Inflammatory macrophage (primary cell): ENCODE results near the gene C18orf63.
"Not testable (repeated sequence)": the region's sequence is repeated elsewhere in the genome, so short reads cannot be mapped to it uniquely, and the experiment has no call there.

ENCODE experiments used
- DNase-seq, 2 donors: peaks; one replicate each; pipeline ENCODE4 v3.0.0-alpha.2; 2020 to 2022
- total RNA-seq, 18 experiments: gene quantifications; one replicate each; lab custom pipeline; 2026; ENCODE audit warnings: mixed read lengths in 6 of 18, inconsistent platforms in 2 of 18; lab: John Stamatoyannopoulos, UW

Gene C18orf63
- 0 to 0.13 (median 0) reads per million in 18 experiments for total RNA-seq

DNA sequence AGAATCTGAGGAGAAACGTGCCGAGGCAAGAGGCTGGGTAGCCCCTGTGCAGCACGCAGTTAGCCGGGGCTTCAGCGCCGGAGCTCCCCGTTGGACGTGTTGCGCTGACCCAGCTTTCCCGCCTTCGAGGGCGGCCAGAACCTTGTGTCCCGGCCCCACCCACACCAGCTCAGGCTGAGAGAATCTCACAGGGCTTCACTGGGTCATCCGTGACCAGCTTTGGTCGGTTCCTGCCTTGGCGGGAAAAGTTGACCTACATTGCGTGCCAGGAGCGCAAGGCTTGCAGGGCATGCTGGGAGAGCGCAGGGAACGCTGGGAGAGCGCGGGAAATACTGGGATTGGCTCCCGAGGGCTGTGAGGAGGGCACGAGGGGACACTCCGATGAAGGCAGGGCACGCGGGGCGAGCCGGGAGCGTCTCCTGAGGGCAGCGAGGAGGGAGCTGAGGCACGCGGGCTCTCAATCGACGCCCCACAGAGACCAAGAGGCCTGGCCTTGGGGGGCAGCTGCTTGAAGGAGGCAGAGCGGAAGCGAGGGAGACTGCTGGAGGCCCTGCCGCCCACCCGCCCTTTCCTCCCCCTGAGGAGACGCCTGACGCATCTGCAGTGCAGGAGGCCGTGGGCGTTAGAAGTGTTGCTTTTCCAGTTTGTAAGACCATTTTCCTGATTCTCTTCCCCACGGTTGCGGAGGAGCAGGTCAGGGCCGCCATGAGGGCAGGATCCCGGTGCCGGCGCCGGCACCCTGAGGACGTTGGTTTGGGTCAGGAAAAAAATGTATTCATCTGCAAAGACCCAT is at the start of gene C18orf63:
TSS of gene C18orf63 (plus strand) at position 376 of the 793 bp plus-strand sequence. CDS start 2,027 bp downstream, outside the sequence.
- no peak for DNase-seq

DNA sequence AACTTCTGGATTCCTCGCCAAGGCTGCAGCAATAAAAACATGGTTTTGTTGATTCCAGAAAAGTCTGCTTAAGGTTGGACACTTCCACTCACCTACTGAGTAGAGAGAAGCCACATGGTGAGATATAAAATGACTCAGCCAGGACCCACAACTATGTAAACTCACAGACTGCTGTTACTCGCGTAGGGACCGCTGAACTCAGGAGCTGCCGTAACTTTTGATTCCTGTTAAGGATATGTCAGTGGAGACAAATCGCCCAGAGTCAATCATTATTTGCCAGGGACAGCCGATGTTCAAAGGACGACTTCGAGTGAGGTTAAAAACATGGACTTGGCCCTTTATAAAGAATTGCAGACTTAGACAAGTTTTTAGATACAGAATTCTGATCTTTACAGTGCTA is 49.5 kb upstream of the C18orf63 start:
- DNase-seq: no peak

DNA sequence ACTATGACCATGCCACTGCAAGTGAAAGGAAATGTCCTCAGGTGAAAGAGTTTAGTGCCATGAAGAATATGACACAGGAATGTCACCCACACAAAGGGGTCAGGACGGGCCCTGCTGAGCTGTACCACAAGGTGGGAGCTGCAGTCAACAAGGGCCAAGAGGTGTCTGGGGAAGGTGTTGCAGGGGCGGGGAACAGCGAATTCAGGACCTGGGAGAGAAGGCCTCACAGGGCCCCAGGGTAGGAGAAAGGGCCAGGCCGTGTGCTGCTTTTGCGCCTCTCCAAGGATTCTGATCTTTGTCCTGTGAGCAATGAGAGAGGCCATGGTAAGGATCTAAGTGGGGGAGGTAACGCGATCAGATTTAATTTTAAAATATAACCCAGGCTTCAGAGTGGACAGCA is 47.5 kb upstream of the C18orf63 start:
- DNase-seq: no peak

DNA sequence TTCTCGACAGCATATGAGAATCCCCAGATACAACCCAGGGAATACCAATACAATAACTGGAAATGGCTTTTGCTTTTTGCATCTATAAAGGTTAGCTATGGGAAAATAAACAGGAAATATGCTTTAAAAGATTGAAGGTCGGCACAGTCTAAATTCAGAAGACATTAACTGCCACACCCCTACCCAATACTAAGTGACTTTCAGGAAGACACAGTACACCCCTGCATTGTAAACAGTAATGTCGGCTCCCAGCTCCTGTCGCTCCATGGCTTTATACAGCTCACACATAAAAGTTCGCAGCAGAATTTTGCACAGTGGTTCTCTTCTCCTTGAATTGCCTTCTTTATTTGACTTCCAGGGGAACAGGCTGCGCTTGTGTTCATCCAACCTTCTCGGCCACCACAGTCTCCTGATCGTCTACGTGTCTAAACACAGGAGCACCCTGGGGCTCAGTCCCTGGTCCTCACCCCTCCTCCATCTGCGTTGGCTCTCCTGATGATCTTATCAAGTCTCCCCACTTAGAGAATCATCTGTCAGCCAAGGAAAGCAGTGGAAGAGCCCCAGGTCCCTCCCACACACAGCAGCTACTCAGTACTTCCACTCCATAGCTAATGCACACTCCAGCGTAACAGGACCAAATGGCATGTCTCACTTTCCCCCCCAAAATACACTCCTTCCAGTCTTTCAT is 46.6 kb upstream of the C18orf63 start:
- DNase-seq: no peak

GRCh38 chr18:74271635-74272034 is 44.0 kb upstream of the C18orf63 start:
- no peak for DNase-seq

DNA sequence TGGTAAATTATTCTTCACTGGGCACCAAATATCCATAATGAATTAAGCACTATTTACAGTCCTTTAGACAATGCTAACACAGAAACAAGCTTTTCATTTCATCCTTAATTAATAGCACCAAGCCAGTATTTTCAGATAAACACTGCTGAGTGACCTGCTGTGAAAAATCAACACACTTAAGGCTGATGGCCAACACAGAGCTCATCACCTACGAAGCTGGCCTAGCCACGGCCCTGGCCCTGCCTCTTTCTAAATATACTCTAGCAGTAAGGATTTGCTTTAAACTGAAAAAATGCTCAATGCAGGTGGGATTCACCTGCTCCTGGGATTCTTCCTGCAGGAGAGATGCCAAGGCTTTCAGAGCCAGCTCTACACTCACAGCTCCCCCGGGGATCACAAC is 42.2 kb upstream of the C18orf63 start:
- no peak for DNase-seq

DNA sequence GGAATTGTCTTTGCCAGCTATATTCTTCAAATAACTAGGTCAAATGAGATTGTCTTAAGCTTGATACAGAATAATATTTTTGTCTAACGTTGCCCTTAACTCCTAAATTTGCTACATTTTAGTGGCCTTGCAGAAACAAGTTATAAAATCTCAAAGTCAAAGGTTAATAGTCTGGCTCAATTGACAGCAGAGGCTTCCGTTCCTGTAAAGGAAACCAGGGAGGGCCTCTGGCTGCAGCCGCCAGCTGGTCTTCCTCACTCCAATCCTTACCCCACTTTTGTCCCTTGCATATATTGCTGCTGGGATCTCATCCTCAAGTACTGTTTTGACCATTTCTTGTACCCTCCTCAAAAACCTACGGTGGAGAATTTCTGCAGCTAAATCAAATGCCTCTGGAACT is 40.9 kb upstream of the C18orf63 start:
- DNase-seq: no peak

GRCh38 chr18:74275736-74276135 is 39.9 kb upstream of the C18orf63 start:
- DNase-seq: no peak

- DNase-seq: no peak
Observed at GRCh38 chr18:74276609-74277008, 39.0 kb upstream of the C18orf63 start.

GRCh38 chr18:74277296-74277695 is 38.3 kb upstream of the C18orf63 start:
- DNase-seq: no peak

DNA sequence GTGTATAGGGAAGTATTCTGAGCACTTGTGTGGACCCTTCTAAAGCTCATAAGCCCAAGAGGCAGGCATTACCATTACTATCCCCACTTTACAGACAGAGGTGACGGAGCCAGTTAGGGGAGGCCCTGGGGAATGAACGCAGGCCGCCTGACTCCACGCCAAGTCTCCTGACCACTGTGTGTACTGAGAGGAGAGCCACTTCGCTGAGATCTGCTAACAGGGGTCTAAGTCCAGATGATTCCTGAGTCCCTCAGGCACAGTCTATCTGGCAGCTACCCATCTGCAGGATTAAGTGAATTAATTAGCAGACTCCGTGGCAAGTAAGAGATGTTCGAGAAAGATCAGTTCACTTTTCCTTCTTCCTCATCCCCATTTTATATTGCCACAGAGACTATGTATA is 37.6 kb upstream of the C18orf63 start:
- DNase-seq: no peak

GRCh38 chr18:74278983-74279382 is 36.7 kb upstream of the C18orf63 start:
- DNase-seq: no peak

- no peak for DNase-seq
Observed at GRCh38 chr18:74281011-74281979, 34.3 kb upstream of the C18orf63 start.

DNA sequence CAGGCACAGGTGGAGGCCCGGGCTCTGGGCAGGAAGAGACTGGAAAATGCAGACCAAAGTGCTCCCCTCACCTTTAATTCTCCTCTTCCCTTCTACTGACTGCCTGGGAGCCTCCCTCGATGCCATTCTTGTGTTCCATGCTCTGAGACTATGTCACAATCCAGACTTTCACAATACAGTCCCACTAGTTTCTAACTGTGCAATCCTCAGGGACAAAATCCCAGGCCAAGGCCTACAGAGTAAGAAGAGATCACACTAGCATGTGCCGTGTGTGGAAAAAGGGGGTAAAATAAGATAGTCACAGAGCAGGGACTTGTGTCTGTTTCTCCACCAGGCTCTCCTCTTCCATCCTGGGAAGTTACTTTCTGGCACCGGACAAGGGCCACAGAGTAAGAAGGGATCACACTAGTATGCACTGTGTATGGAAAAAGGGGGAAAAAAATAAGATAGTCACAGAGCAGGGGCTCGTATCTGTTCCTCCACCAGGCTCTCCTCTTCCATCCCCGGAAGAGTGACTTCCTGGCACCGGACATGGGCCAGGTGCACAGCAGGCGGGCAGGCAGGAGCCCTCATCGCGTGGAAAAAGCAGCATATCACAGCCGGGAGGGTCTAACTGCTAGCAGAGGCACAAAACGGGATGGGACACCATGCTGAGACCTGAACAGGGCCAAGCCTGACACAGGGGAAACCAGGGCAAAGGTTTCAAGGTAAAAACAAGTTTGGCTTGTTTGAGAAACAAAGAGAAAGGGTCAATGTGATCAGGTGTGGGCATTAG is 33.5 kb upstream of the C18orf63 start:
- peak; percentile 39 to 44 for DNase-seq

GRCh38 chr18:74282755-74283554 is 32.7 kb upstream of the C18orf63 start:
- DNase-seq: no peak

GRCh38 chr18:74283646-74284045 is 32.0 kb upstream of the C18orf63 start:
- no peak for DNase-seq

DNA sequence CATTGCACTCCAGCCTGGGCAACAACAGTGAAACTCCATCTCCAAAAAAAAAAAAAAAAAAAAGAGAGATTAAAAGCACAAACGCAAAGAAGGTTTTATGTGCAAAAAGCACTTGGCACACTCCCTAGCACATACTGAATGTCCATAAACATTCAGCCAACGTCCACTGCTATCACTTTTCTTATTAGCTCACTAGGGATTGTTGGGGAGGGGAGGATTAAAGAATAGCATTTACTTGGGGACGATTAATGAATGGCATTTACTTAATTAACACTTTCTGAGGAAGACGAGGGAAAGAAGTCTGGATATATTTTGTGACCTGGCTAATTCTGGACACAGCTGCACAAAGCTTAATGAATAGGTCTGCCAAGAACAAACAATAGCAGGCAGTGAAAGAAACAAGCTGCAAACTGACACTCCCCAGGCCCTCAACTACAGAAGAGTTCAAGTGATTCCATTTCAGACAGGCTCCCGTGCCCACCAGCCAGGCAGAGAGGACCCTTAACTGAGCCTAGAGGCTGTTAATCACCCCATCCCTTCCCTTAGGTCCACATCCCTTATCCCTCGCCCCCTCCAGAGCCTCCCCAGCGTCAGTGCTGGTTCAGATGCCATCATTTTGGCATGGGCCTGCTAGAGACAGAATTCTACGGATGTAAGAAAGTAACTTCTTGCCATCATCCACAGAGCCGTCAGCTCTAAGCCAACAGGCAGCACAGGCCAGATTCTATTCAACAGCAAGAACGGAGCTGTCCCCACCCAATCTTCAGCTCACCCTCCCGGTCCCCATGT is 31.3 kb upstream of the C18orf63 start:
- DNase-seq: no peak

DNA sequence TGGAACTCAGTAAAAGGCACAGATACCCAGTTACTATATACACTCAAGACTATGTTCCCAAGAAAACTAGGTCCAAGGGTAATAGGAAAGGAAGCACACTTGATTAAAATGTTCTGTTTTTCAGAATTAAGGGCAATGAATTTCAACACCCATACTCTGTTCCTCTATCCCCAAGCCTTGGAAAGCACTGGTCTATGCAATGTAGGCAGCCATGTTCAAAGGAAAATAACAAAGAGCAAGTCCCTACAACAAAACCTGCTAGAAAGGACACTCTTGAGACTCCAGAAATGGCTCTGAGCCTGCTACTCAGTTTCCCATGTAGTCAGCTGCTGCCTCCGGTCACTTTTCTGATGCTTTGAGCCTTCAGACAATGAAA is 30.7 kb upstream of the C18orf63 start:
- peak; percentile 8 to 27 for DNase-seq

- not testable (repeated sequence) for DNase-seq
Observed at GRCh38 chr18:74285583-74285982, 30.1 kb upstream of the C18orf63 start.

DNA sequence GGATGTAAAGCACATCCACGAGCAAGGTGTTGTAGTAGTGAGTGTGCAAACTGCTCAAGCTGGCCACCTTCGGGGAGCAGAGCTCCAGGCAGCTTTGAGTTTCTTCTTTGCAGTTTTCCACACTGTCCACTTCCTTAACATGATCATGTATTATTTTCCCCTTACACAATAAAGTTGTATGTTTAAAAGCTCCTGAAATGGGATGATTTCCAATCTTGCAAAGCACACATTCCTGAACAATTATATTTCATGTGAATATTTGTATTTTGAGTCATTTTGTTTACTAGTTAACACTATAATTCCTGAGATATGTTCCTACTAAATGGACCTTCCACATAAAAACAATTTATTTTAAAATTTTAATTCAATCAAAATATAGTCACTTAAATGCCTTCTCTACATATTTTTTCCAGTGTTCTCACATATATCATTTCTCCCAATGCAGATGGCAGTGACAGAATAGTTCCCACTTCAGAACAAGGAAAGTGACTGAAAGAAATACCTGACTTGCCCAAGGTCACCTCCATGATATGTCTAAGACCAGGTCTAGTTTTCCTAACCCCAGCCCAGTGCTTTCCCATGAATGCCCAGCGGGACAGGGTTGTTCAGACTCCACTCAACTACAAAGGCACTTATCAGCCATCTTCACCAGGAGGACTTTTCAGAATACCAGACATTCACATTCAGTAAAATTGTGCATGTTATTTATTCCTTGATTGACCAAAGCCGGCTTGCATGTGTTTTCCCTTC is 29.4 kb upstream of the C18orf63 start:
- DNase-seq: no peak
